Ovary (tissue), 9 donors: Measurements from ENCODE around the gene PPP1CA. TPM values are rescaled to one million over a fixed set of nuclear protein-coding genes. Genes with fewer than 3 reads are reported as not detected.

Experiments used
- DNase-seq, 5 donors: peaks; one replicate each; pipeline ENCODE4 v3.0.0-alpha.2; 2019 to 2020
- H3K27ac ChIP-seq, 2 donors: fragments of 200-600 bp; one replicate each; pipeline versions ENCODE4 v1.5.1 to v1.8.0; 2019 to 2022
- H3K27me3 ChIP-seq: fragments of 200-600 bp; one replicate; pipeline ENCODE4 v1.8.0; 2022
- H3K36me3 ChIP-seq: fragments of 200-600 bp; sonication (generic); one replicate; pipeline ENCODE4 v1.5.1; 2019
- H3K4me1 ChIP-seq: one replicate; pipeline ENCODE4 v1.8.1; 2013; ENCODE audit warnings: mild to moderate bottlenecking, moderate library complexity; ENCODE audit not compliant: insufficient read depth
- H3K4me3 ChIP-seq: fragments of 200-600 bp; sonication (generic); one replicate; pipeline ENCODE4 v1.5.1; 2017
- H3K9me3 ChIP-seq, 2 donors: fragments of 200-600 bp in 1 of 2; sonication (generic) in 1 of 2; one replicate each; pipeline versions ENCODE4 v1.5.1 to v1.8.1; 2013 to 2019; ENCODE audit warnings: mild to moderate bottlenecking in 1 of 2, moderate library complexity in 1 of 2
- CTCF ChIP-seq, 3 donors: fragments of 450-650 bp in 2 of 3; fragments of 200-600 bp in 1 of 3; IDR thresholded peaks; one replicate each; pipeline versions ENCODE4 v1.5.1 to v1.8.0; 2016 to 2022; ENCODE audit warnings: antibody characterized with exemption in 3 of 3, mild to moderate bottlenecking in 1 of 3
- EP300 ChIP-seq: sonication (generic); formaldehyde crosslinking; IDR thresholded peaks from one replicate; pipeline ENCODE4 v1.6.1; 2017; ENCODE audit warnings: antibody characterized with exemption
- POLR2A ChIP-seq: fragments of 450-650 bp; IDR thresholded peaks from one replicate; pipeline ENCODE4 v1.6.1; 2017; ENCODE audit warnings: antibody characterized with exemption, mild to moderate bottlenecking, moderate library complexity
- WGBS, 3 donors: extraction: QIAGEN DNeasy Blood & Tissue Kit in 1 of 3; methylation state at CpG; one replicate each; pipeline versions ENCODE4 v1.1.5 to v1.1.7; 2013 to 2017; 5-methylcytosine and 5-hydroxymethylcytosine counted together
- intact Hi-C, 4 donors: fragments of 100-400 bp; cut with DNase I; formaldehyde crosslinking; loops; one replicate each; pipeline versions ENCODE4 v1.11.0 to v1.15.1; 2022 to 2023
- polyA plus RNA-seq, 2 donors: library from polyadenylated mRNA; stranded (reverse); fragments of 200-250 nt in 1 of 2; fragments of 350-450 nt in 1 of 2; fragmentation: Illumina TruSeq in 1 of 2; extraction: RNeasy Lipid Tissue Mini Kit (QIAGEN cat#74804) in 1 of 2; gene quantifications; one replicate each; pipeline ENCODE4 v1.2.3, GENCODE V29; 2013 to 2014
- total RNA-seq, 7 donors: library from RNA; depleted of rRNA in 2 of 7; stranded (reverse); fragments of >200 nt in 2 of 7; fragmentation: NEBNext Ultra II Directional in 3 of 7; extraction: Animal tissue kit (Norgen Biotek cat#: 25700) in 3 of 7; gene quantifications; one replicate each; pipeline versions ENCODE4 v1.1.0 to v1.2.4, GENCODE V29; 2016 to 2023
- donor health status: DM: no; HTN: no; CAD: no; lungs with moderate emphysema.
- donor health status: DM: no; HTN: no; CAD: no.
- donor health status: Bipolar disorder and iron deficiency.
- donor health status: DM: yes; HTN: yes; CAD: no.
- donor health status: DM: no; HTN: no; CAD: no.
- donor health status: DM: yes; HTN: yes; CAD: no.

The PPP1CA gene
- total and polyA plus RNA-seq, 9 donors, result 32.2 to 86.9 (median 54.9) TPM

- H3K4me3 ChIP-seq, result no peak overlapping the region
- no peaks in the 10 kb centered on the region for H3K36me3 ChIP-seq
- H3K27me3 ChIP-seq, result no peaks in the 10 kb centered on the region
- peak in 2 of 5 donors; percentile 57 to 60 for DNase-seq
- no peak overlapping the region for H3K27ac ChIP-seq
- intact Hi-C loops, result loop anchor here in 1 of 4 donors (10.0 kb wide), 1 partner anchor 119 kb away; no protein-coding TSS in a partner anchor
- no peaks in the 10 kb centered on the region for H3K9me3 ChIP-seq
- no peak for TF ChIP-seq CTCF (IDR thresholded peaks at IDR 0.05)
- WGBS, 3 donors, result 89 to 91% (median 91%) methylated on average over 18 of the region's 18 CpGs
- H3K4me1 ChIP-seq, result peaks cover 3% of the 10 kb centered on the region
These were observed 8.2 kb downstream of the PPP1CA start for GRCh38 chr11:67393437-67393836.

GRCh38 chr11:67392183-67392715 is 9.4 kb downstream of the PPP1CA start:
- H3K27me3 ChIP-seq, result no peaks in the 10 kb centered on the region
- H3K27ac ChIP-seq, result peak overlapping the region; percentile 12 to 62
- DNase-seq, result no peak
- H3K4me3 ChIP-seq, result peak overlapping the region; percentile 56
- TF ChIP-seq EP300 (no peak), CTCF (IDR thresholded peaks at IDR 0.05) (no peak), POLR2A (no peak)
- no peaks in the 10 kb centered on the region for H3K36me3 ChIP-seq
- 6 to 7% (median 7%) methylated on average over 30 to 31 of the region's 31 CpGs for whole genome bisulfite sequencing, 3 donors
- H3K4me1 ChIP-seq, result peaks cover 3% of the 10 kb centered on the region
- intact Hi-C loops, result loop anchor here in 1 of 4 donors (10.0 kb wide), 1 partner anchor 117 kb away; no protein-coding TSS in a partner anchor
- H3K9me3 ChIP-seq, result no peaks in the 10 kb centered on the region

DNA sequence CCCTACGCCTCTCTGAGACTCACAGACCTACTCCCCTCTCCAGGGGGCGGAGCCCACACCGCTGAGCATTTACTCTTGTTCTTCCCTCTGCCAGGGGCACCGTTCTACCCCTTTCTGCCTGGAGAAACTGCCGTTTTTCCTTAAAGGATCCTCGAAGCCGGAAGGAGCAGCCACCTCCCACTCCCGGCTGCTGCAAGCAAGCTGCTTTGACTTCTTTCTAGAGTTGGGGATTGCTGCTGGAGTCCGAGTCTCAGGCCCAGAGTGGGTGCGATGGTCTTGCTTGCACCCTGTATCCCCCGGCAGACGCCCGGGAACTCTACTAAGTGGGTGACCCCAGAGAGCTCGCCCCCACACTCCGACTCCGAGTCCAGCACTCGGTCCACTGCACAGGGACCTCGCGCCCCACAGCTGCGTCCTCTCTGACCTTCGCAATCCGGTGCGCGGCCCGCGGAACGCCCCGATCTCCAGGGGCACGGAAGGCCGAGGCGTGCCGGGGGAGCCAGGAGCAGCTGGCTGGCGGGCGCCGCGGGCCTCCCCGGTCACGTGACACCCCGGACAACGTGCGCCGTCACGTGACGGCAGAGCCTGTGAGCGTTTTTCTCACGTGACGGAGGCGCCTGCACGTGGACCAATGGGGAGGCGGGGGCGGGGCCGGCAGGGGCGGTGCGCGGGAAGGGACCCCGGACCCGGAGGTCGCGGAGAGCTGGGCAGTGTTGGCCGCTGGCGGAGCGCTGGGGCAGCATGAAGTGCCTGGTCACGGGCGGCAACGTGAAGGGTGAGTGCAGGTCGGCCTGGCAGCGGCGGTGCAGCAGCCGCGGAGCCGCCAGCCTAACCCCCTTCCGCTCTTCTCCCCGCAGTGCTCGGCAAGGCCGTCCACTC is 10.1 kb downstream of the PPP1CA start, which contains the start of gene RAD9A:
TSS of gene RAD9A (plus strand) at position 683 of the 879 bp plus-strand sequence. CDS start at position 742, 59 bp downstream.
- H3K27me3 ChIP-seq, result no peaks in the 10 kb centered on the region
- H3K4me3 ChIP-seq, result peak within 1 kb of the TSS; percentile 56
- intact Hi-C loops, result loop anchor here in 1 of 4 donors (10.0 kb wide), 1 partner anchor 117 kb away; no protein-coding TSS in a partner anchor
- DNase-seq, result peak; percentile 94 to 97 (median 95)
- H3K36me3 ChIP-seq, result no peaks in the 10 kb centered on the region
- WGBS, 3 donors, result 0 to 1% (median 0%) methylated on average over 32 to 75 of the region's 75 CpGs
- H3K27ac ChIP-seq, result peak within 1 kb of the TSS; percentile 62 to 73
- H3K4me1 ChIP-seq, result peaks cover 3% of the 10 kb centered on the region
- H3K9me3 ChIP-seq, result no peaks in the 10 kb centered on the region
- peak; percentile 29 for TF ChIP-seq POLR2A
- TF ChIP-seq CTCF (IDR thresholded peaks at IDR 0.05), result peak in 1 of 3 donors; percentile 37
- TF ChIP-seq EP300, result peak; percentile 71

DNA sequence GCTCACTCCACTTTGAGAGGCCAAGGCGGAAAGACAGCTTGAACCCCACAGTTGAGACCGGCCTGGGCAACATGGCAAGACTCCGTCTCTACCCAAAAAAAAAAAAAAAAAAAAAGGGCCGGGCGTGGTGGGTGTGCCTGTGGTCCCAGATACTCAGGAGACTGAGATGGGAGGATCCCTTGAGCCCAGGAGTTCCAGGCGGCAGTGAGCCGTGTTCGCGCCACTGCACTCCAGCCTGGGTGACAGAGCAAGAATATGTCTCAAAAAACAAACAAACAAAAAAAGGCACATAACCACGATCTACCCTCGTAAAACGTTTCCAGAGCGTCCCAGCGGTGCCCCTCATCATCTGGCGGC is 10.7 kb downstream of the PPP1CA start:
- intact Hi-C loops, result loop anchor here in 1 of 4 donors (10.0 kb wide), 1 partner anchor 116 kb away; no protein-coding TSS in a partner anchor
- Histone ChIP-seq H3K27ac (peak overlapping the region in 1 of 2 donors; percentile 73), H3K27me3 (no peaks in the 10 kb centered on the region), H3K4me3 (peak overlapping the region; percentile 56), H3K4me1 (peaks cover 3% of the 10 kb centered on the region), H3K9me3 (no peaks in the 10 kb centered on the region), H3K36me3 (no peaks in the 10 kb centered on the region)
- DNase-seq, result no peak
- 6 to 10% (median 9%) methylated on average over 15 of the region's 15 CpGs for WGBS, 3 donors
- TF ChIP-seq POLR2A (no peak), EP300 (no peak), CTCF (IDR thresholded peaks at IDR 0.05) (no peak)
